IPS-NIHi11 (cell line): ENCODE data around the gene SORBS2.
A peak's percentile ranks its signal among the peaks of the same experiment; 100 is the strongest.
"Not testable (repeated sequence)": the region's sequence is repeated elsewhere in the genome, so short reads cannot be mapped to it uniquely, and the experiment has no call there.

Experiments
- DNase-seq: peaks from one replicate; pipeline ENCODE4 v3.0.0; 2012; ENCODE audit warnings: mixed read lengths, low spot score

Gene SORBS2

GRCh38 chr4:185711726-185712125 lies 100.3 kb downstream of the SORBS2 start:
- no peak for DNase-seq

GRCh38 chr4:185710487-185710995 lies 101.5 kb downstream of the SORBS2 start:
- DNase-seq: no peak

- DNase-seq: no peak
Measured at GRCh38 chr4:185709802-185710486, 102.0 kb downstream of the SORBS2 start.

GRCh38 chr4:185708348-185708747 lies 103.6 kb downstream of the SORBS2 start:
- no peak for DNase-seq

- DNase-seq: not testable (repeated sequence)
Measured at GRCh38 chr4:185707622-185708021, 104.4 kb downstream of the SORBS2 start.

- DNase-seq: no peak
Measured at GRCh38 chr4:185702147-185702663, 109.8 kb downstream of the SORBS2 start.

GRCh38 chr4:185700630-185701029 lies 111.4 kb downstream of the SORBS2 start:
- DNase-seq: no peak

- peak; percentile 15 for DNase-seq
Measured at GRCh38 chr4:185700048-185700447, 111.9 kb downstream of the SORBS2 start.

- no peak for DNase-seq
Measured at GRCh38 chr4:185697488-185697887, 114.5 kb downstream of the SORBS2 start.

GRCh38 chr4:185695743-185696142 lies 116.3 kb downstream of the SORBS2 start:
- no peak for DNase-seq

GRCh38 chr4:185693548-185694215 lies 118.3 kb downstream of the SORBS2 start:
- DNase-seq: no peak

- no peak for DNase-seq
Measured at GRCh38 chr4:185689407-185689806, 122.6 kb downstream of the SORBS2 start.

- DNase-seq: no peak
Measured at GRCh38 chr4:185685804-185686203, 126.2 kb downstream of the SORBS2 start.

GRCh38 chr4:185683896-185684295 lies 128.1 kb downstream of the SORBS2 start:
- no peak for DNase-seq

GRCh38 chr4:185683222-185683621 lies 128.8 kb downstream of the SORBS2 start:
- no peak for DNase-seq

- DNase-seq: no peak
Measured at GRCh38 chr4:185682236-185682635, 129.8 kb downstream of the SORBS2 start.

GRCh38 chr4:185681604-185682003 lies 130.4 kb downstream of the SORBS2 start:
- no peak for DNase-seq

GRCh38 chr4:185680617-185681016 lies 131.4 kb downstream of the SORBS2 start:
- no peak for DNase-seq

GRCh38 chr4:185679523-185679922 lies 132.5 kb downstream of the SORBS2 start:
- no peak for DNase-seq

- DNase-seq: no peak
Measured at GRCh38 chr4:185677637-185678314, 134.2 kb downstream of the SORBS2 start.

GRCh38 chr4:185672618-185673017 lies 139.4 kb downstream of the SORBS2 start:
- DNase-seq: no peak

- no peak for DNase-seq
Measured at GRCh38 chr4:185672151-185672550, 139.8 kb downstream of the SORBS2 start.

- no peak for DNase-seq
Measured at GRCh38 chr4:185671496-185671895, 140.5 kb downstream of the SORBS2 start.
